ENCODE data around the gene CPPED1.

The CPPED1 gene

DNA sequence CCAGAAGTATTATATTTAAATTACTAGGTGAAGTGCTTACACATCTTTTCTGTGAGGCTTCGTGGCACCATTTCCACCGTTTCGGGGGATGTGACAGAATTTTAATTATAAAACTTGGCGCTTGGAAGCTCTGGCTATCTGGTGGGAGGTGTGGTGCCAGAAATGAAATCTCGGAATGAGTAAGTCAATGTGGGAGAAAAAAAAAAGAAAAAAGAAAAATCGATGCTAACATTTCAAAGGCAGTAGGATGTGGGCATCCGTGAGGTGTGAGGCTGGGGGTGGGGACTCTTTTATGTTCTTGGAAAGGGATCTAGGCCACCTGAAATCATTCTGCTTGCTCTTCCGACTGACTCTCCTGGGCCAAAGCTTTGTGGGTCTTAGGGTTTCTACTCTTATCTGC lies 21.9 kb downstream of the CPPED1 start:
- Histone ChIP-seq H3K79me2 (ENCODE audit: low read length) (no peaks in the 10 kb centered on the region), H3K4me3 (ENCODE audit: low read length) (no peak overlapping the region), H3K36me3 (replicated peaks; ENCODE audit: low read depth, low read length) (peaks cover 4% of the 10 kb centered on the region), H4K20me1 (ENCODE audit: insufficient read depth, low read length) (no peaks in the 10 kb centered on the region), H3K4me2 (ENCODE audit: low read length) (no peak overlapping the region), H2AFZ (ENCODE audit: low read depth, low read length) (no peak overlapping the region), H3K27me3 (ENCODE audit: low read depth, low read length) (no peaks in the 10 kb centered on the region), H3K27ac (ENCODE audit: low read length) (no peak overlapping the region), H3K9me3 (ENCODE audit: insufficient read depth, low read length) (no peaks in the 10 kb centered on the region), H3K4me1 (ENCODE audit: low read length) (no peaks in the 10 kb centered on the region), H3K9ac (ENCODE audit: low read length) (no peak overlapping the region)
- TF ChIP-seq CTCF (IDR thresholded peaks at IDR 0.05; ENCODE audit: low read depth, low read length) (no peak), EZH2phosphoT487 (IDR thresholded peaks at IDR 0.05; ENCODE audit: low read depth) (no peak)

DNA sequence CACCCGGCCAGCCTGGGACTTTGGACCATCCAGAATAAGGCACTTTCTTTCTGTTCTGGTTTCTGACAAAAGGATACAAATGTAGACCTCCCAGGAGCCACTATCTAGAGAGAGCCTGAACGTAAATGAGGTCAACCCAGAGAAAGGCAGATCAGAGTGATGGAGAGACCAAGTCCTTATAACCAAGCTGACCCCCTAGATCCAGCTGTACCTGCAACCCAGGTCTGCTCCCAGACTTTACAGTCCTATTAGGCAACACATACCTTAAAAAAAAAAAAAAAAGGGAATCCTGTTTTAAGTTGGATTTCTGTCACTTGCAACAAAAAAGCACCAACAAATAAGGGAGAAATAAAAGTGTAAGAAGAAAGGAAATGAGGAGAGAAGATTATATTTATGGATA lies 23.2 kb downstream of the CPPED1 start:
- H3K27ac ChIP-seq (ENCODE audit: low read length), result no peak overlapping the region
- H3K4me2 ChIP-seq (ENCODE audit: low read length), result no peak overlapping the region
- H3K36me3 ChIP-seq (replicated peaks; ENCODE audit: low read depth, low read length), result peaks cover 9% of the 10 kb centered on the region
- H3K4me1 ChIP-seq (ENCODE audit: low read length), result no peaks in the 10 kb centered on the region
- H3K27me3 ChIP-seq (ENCODE audit: low read depth, low read length), result no peaks in the 10 kb centered on the region
- no peaks in the 10 kb centered on the region for H4K20me1 ChIP-seq (ENCODE audit: insufficient read depth, low read length)
- no peak overlapping the region for H2AFZ ChIP-seq (ENCODE audit: low read depth, low read length)
- no peak overlapping the region for H3K4me3 ChIP-seq (ENCODE audit: low read length)
- H3K9ac ChIP-seq (ENCODE audit: low read length), result no peak overlapping the region
- no peaks in the 10 kb centered on the region for H3K79me2 ChIP-seq (ENCODE audit: low read length)
- no peak for TF ChIP-seq CTCF (IDR thresholded peaks at IDR 0.05; ENCODE audit: low read depth, low read length)
- no peak for TF ChIP-seq EZH2phosphoT487 (IDR thresholded peaks at IDR 0.05; ENCODE audit: low read depth)
- no peaks in the 10 kb centered on the region for H3K9me3 ChIP-seq (ENCODE audit: insufficient read depth, low read length)

- H3K36me3 ChIP-seq (replicated peaks; ENCODE audit: low read depth, low read length), result peaks cover 12% of the 10 kb centered on the region
- H3K4me1 ChIP-seq (ENCODE audit: low read length), result no peaks in the 10 kb centered on the region
- no peaks in the 10 kb centered on the region for H3K27me3 ChIP-seq (ENCODE audit: low read depth, low read length)
- no peaks in the 10 kb centered on the region for H4K20me1 ChIP-seq (ENCODE audit: insufficient read depth, low read length)
- no peaks in the 10 kb centered on the region for H3K9me3 ChIP-seq (ENCODE audit: insufficient read depth, low read length)
- TF ChIP-seq EZH2phosphoT487 (IDR thresholded peaks at IDR 0.05; ENCODE audit: low read depth), result no peak
- no peaks in the 10 kb centered on the region for H3K79me2 ChIP-seq (ENCODE audit: low read length)
- H3K4me2 ChIP-seq (ENCODE audit: low read length), result no peak overlapping the region
- no peak overlapping the region for H2AFZ ChIP-seq (ENCODE audit: low read depth, low read length)
- H3K27ac ChIP-seq (ENCODE audit: low read length), result no peak overlapping the region
- no peak overlapping the region for H3K9ac ChIP-seq (ENCODE audit: low read length)
- no peak overlapping the region for H3K4me3 ChIP-seq (ENCODE audit: low read length)
Observed at GRCh38 chr16:12778726-12779125, 25.0 kb downstream of the CPPED1 start.

DNA sequence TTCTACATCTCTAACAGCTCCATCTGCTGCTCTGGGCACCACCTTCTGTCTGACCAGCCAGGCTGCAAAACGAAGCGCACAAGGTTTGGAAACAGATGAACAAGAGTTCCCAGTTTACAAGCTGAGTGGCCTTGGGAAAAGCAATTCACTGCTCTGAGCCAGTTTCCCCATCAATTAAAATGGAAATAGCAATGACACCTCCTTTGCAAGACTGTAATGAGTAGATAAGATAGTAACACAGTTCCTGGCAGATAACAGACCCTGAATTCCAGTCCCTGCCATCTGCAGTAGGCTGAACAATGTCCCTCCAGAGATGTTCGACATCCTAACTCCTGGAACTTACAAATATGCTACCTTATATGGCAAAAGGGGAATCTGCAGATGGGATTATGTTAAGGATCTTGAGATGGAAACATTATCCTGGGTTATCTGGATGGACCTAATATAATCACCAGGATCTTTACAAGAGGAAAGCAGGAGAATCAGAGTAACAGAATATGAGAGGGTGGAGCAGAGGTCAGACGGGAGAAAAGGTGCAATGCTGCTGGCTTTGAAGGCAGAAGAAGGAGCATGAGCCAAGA lies 27.9 kb downstream of the CPPED1 start:
- Histone ChIP-seq H3K36me3 (replicated peaks; ENCODE audit: low read depth, low read length) (peaks cover 12% of the 10 kb centered on the region), H2AFZ (ENCODE audit: low read depth, low read length) (no peak overlapping the region), H3K27ac (ENCODE audit: low read length) (no peak overlapping the region), H3K4me1 (ENCODE audit: low read length) (no peaks in the 10 kb centered on the region), H3K9ac (ENCODE audit: low read length) (no peak overlapping the region), H3K79me2 (ENCODE audit: low read length) (no peaks in the 10 kb centered on the region), H3K9me3 (ENCODE audit: insufficient read depth, low read length) (no peaks in the 10 kb centered on the region), H3K4me3 (ENCODE audit: low read length) (no peak overlapping the region), H3K27me3 (ENCODE audit: low read depth, low read length) (no peaks in the 10 kb centered on the region), H3K4me2 (ENCODE audit: low read length) (no peak overlapping the region), H4K20me1 (ENCODE audit: insufficient read depth, low read length) (no peaks in the 10 kb centered on the region)
- TF ChIP-seq CTCF (IDR thresholded peaks at IDR 0.05; ENCODE audit: low read depth, low read length), result no peak
- no peak for TF ChIP-seq EZH2phosphoT487 (IDR thresholded peaks at IDR 0.05; ENCODE audit: low read depth)

Data from OCI-LY3 (cell line).